GM18502 (cell line): ENCODE results near the gene SIAH3.

Experiments
- ATAC-seq: cut with Tn5 transposase; IDR thresholded peaks from one replicate; pipeline ENCODE4 v1.9.1; 2021; ENCODE audit warnings: mild to moderate bottlenecking; ENCODE audit not compliant: unreplicated experiment, poor library complexity

SIAH3 gene

DNA sequence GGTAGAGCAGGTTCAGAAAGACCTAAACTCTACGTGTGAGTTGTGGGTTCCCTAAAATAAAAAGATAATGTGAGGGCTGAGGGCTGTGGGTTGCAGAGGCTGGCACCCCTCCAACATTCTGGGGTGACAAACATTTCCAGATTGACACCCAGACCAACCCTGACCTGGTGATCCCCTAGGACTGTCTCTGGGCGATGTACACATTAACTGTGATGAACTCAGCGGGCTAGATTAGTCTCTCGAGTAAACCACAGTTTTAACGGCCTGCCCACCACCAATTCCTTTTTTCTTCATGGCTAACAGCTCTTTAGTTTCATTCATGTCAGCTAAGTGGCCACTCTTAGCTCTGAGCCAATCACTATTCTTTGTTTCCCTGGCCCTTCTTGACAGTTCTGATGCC, 24.8 kb downstream of the SIAH3 start:
- ATAC-seq: peak; percentile 69

DNA sequence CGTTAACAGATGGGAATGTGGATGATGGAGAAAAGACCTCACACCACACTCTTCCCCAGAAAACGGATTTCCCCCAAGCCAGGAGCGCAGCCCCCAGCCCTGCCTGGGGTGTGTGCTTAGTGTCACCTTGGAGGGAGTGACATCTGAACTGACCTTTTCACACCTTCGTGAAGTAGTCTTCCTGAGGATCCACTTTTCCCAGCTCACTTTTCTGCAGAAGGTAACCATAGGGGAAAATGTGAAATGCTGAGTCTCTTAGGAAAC, 26.2 kb downstream of the SIAH3 start:
- no peak for ATAC-seq

DNA sequence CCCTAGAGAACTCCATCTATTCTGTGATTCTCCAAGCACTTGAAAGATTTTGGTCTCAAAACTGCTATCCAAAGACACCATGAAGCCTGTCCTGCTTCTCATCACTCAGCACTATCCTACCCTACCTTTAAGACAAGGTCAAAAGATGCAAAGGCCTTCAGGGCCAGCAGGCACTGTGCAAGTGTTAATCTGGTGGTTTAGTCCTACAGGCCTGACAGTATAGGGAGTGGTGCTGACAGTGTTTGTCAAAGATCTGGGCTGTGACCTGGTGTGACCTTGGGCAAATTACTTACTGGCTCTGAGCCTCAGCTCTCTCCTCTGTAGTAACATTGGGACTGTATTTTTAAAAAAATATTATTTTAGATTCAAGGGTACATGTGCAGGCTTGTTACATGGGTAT, 28.0 kb downstream of the SIAH3 start:
- ATAC-seq: no peak

DNA sequence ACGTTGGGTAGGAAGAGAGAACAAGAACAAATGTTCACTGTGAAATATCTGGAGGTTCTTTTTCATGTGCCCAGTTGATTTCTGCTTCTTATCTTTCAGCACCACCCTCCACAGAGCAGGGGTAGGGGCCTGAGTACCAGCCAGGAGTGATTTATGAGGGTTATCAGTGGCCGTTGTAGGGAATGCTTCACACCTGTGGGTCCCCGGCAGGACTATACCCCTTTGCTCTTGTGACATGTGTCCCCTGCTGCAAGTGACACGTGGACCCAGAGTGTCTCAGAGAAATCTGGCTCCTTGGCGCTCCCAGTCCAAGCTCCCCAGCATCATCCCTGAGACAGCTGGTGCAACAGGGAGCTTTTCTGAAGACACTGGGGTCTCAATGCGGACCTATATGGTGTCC, 29.7 kb downstream of the SIAH3 start:
- no peak for ATAC-seq

DNA sequence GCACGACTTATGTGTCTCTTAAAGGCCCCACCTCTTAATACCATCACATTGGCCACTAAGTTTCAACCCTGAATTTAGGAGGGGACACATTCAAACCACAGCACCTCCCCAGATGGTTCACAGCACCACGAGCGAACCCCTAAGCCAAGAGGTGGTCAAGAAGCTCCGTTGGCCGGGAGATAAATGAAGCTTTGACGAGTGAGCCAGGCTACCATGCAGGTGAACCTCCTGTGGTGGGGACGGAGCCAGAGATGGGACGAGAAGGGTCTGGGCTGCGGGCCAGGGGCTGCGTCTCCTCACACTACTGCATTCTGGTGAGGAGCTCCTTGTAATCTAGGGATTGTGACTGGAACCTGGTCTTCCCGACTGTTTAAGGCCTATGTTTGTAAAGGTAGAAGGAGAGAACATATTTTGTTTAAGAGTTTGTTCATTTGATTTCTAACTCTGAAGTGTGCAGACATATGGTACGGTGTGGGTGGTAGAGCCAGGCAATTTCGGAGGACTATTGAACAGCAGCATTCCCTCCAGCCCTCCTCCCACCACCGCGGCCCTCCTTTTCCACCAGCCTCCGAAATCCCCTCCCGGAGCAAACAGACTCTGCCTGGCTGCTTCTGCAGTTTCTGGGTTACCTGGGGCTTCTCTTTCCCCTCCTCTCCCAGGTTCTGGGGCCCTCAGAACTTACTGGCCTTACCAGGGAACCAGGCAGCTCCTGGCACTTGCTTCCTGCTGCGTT, 31.3 kb downstream of the SIAH3 start:
- no peak for ATAC-seq

DNA sequence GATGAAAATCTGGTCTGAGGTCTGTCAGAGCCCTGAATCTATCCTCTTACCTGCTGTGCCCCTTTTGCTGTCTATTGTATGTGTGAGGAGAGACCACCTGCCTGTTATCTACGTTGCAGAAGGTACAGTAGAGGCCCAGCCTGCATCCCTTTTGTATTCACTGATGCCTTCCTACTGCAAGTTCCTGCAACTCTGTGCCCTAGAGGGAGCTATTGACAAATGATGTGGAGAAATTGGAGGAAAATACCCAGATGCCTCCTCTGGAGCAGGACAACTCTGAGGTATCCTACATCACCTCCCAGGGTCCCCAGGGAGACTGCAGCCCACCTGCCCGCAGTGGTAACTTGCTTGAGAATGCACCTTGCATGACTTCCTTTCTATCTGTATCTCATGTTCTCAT, 33.7 kb downstream of the SIAH3 start:
- ATAC-seq: no peak

DNA sequence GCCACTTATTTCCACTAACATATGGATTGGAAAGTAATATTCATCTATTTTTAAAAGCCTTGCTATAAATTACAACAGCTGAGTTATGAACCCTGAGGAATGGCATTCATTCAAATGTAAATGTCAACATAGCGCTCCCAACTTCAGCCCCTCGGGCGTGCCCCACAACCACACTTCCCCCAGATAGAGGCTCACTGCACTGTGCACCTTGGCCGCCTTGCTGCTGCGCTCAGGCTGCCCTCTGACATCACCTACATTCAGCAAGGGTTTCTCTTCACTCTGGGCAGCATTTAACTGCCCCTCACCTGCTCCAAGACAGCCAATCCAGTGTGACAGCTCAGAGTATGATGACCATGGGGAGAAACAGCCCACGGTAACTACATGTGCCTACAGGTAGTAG, 35.1 kb downstream of the SIAH3 start:
- no peak for ATAC-seq

DNA sequence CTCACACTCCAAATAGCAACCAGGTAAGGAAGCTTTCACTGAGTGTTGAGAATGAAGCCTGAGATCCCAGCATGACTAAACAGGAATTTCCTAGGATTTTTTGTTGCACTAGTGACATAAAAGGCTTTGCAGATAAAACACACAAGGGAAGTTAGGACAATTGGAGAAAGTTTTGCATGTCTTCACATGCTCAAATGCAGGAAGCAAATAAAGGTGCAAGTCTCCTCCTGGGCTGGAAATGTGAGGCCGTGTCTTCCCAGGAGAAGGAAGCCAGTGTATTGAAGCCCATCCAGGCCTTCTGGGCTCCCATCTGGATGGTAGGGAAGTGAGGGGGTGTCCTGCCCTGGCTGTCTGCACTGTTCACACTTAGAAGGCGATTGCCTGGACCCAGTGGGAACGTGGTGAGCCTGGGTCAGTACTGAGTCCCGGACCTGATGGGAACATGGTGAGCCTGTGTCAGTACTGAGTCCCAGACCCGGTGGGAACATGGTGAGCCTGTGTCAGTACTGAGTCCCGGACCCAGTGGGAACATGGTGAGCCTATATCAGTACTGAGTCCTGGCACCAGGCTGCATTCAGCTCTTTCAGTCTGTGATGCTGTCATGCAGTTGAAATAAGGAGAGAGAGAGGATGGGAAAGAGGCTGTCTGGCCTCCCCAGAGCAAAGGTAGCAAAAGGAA, 38.7 kb downstream of the SIAH3 start:
- ATAC-seq: no peak

DNA sequence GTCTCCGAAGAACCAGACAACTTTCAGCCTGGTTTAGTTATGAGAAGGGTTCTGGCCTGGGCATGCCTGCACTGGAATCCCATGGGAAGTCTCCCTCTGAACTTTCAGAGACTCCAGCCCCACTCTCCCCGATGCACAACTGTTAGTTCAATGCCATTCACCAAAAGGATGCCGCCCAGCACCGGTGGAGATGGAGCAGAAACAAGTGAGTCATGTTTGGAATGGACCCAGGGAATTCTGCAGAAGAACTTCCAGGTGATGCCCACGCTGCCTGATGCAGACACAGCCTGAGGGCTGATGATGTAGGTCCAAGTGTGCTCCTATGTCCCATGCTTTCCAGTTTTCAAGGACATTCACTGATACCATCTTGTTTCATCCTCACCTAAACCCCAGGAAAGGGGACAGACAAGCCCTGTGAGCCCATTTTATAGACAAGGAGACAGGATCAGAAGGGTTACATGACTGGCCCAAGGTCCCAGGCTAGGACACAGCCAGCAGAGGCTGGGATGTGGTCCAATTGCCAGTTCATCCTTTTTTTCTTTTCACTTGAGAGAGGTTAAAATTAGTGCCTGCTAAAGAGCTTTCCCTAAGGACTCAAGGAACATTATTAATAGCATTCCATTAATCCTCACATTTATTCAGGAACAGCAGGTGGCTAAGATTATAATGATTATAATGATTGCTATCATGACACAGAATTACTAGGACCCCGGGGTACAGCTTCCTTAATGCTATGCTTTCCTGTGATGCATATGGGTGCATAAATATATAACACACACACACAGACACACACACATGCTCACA, 39.5 kb downstream of the SIAH3 start:
- no peak for ATAC-seq

DNA sequence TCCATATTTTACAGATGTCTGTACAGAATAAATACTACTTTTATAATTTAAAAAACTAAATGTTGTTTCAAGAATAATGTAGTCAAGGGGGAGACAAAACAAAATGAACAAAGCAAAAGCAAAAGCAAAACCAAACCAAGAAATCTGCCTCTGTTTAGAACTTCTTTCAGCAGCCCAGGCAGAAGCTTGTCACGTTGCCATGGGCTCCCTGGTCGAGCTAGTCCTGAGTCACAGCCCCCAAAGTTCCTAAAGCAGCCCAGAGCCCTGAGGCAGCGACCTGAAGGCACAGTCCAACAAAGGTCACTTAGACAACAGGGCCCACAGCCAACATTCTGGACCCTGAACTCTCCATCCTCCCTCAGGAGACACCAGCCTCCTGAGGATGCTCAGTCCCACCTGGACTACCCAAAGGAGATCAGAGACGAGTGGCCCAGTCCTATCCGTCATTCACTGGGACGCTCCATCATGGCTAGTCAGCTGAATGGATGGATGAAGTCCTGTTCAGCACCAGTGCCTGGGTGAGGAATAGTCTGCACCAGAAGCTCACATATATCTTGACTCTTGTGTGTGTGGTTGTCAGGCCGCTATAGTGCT, 41.7 kb downstream of the SIAH3 start:
- no peak for ATAC-seq

DNA sequence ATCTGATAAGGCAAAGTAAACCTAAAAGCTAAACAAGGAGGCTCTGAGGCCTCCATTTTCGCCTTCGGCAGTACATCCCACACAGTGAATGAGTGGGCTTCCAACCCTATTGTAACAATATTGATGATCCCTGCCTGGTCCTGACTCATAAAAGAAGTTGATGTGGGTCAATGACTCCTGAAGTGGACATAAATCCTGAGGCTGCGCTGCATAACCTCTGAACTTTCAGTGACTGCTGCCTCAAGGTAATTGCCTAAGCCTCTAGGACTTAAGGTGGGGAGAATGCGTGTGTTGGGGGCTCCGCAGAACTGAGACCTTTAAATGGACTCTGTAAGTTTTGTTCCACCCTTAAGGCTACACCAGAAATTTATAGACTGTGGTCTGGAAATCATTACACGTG, 42.6 kb downstream of the SIAH3 start:
- no peak for ATAC-seq

DNA sequence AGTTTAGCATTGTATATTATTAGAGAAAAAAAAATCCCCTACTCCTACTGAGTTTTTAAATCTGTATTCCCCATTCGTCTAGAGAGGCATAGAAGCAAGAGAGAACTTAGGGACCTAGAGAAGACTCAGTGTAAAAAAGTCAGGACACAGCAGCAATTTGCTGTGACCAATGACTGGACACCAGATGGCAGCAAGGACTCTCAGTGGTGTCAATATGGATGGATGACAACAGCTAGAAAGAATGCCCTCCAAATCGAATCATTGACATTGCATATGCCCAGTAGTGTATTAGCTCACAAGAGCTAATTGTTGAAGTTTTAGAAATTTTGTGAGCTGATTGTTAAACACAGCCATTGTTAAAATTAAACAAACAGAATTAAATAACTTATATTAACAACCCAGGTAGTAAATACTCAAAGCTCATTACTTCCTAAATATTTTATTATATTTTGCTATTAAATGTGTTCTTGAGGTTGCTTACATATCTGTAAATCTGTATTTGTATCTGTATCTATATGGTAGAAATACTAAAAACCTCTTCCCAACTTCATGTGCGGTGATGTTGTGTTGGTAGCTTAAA, 43.9 kb downstream of the SIAH3 start:
- ATAC-seq: no peak

DNA sequence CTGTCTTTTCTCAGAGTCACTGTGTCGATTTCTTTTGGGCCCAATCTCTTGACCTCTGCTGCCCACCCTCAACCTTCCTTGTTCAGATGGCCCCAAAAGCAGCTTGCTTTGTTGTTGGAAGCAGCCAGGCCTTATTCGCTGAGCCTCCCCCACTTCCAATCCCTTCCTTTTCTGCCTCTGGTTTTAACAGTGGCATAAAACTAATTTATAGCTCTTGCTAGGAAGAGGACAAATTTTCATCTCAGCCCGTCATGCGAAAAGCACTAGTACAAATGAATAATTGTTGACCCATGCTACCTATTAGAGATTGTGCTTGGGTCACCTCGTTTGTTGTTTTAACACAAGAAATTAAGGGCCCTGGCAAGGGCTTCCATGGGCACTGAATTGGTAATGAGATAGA, 51.1 kb downstream of the SIAH3 start:
- ATAC-seq: no peak

DNA sequence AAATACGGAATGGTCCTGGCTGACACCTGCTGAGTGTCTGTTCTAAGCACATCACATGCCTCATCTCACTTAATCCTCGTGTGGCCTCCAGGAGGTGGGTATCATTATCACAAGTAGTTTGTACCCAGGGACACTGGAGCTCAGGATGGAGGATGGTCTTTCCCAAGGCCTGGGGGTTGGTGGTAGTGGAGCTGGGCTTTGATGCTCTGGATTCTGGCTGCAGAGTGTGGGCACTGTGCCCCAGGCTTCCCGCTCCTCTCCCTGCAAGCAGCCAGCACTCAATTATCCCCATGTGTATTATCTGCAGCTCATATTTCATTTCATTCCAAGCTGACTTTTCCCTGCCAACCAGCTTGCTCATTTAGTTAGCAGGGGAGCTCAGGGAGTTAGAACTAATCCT, 52.1 kb downstream of the SIAH3 start:
- ATAC-seq: no peak

DNA sequence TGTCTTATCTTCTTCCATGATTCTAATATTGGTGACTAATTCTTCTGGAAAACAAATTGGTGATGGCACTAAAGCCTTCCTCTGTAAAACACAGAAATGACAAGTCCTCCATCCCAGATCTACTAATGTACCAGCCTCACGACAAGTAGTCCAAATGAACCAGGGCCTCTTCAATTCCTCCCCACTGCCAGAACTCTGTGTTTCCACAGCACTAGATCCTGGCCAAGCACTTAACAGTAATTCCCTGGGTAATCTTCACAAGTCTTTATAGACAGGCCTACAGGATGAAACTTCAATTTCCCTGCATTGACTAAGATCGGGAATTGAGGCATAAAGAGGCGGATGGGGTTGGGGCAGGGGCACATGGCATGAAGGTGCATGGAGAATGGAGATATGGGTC, 52.7 kb downstream of the SIAH3 start:
- no peak for ATAC-seq

DNA sequence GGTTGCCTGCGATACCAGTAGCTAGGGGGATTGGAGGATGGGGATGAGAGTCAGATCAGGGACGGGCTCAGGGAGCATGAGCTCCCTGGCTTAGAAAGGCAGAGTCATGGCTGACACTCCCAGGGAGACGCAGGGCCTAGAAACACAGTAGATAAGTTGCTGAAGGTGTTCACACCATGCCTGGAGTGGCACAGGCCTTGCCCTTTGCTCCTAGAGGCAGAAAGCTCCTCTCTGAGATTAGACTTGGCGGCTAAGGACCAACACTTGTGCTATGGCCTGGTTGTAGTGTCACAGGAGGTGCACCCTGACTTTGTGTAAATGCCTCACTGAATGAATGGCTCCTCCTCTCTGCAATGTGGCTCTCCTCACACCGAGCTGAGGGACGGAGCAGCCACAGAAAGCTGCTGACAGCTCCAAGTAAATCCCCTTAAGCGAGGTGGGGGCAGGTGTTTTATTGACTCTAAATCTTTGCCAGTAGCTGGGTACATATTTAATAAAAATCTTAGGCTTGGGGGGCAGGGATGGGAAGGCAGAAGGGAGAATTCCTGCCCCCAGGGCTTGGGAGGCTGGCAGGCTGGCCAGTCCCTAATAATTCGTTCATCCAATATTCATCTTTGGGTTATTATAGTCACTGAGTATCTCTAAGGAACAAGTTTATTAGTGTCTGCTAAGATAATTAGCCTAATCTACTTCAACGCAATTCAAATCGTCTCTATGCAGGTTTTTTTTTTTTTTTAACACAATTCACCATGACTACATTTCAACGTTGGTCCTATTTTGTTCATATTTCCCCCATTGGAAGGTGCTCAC, 54.9 kb downstream of the SIAH3 start:
- ATAC-seq: no peak

DNA sequence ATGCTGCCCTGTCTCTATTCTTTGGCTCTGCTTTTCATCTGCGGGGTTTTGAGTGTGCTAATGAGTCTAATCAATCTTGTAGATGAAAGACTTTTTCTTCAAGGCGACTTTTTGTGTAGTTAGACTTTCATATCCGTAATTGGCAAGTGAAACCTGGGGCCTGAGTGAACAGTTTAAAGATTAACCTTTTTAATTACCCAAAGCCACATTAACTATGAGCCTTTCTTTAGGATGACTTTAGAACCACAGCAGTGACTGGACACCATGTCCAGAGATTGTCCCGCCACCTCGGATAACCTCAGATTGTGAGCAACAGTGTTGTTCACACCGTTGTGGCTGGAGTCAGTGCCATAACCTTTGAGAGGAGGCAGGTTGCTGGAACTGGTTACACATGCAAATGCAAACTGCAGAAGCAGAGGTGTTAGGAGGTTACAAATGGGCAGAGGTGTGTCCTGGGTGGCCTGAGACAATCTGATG, 58.7 kb downstream of the SIAH3 start:
- ATAC-seq: no peak

DNA sequence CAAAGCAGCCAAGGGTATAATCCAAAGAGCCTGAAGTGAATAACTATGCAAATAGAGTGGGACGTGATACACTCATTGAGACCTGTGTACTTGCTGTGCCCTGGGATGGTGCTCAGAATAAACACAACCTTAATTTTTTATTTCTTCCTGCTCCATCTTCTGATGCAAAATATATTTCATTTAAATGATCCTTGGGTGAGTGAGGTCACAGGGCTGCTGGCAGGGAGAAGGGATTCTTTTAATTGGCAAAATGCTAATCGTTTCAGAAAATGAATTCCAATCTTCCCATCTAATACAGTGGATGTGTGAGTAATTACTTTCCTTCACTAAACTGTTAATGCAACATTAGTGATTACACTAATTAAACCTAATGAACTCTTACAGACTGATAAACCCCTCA, 63.5 kb downstream of the SIAH3 start:
- no peak for ATAC-seq

DNA sequence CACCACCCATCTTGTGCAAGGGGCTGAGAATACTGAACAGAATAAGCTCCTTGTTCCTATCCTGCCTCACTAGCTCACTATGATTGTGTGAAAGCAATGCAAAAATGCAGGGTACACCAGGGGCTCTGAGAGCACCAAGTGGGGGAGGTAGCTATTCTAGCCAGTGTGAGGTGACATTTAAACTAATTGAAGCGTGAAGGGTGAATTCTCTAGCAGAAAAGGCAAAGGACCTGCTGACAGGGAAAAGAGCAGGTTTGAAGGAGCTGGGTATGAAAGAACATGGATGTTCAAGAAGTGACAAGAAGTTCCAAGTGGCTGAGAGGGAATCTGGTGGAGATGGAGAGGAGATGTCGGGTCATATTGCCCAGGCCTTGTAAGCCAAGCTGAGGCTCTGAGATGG, 64.2 kb downstream of the SIAH3 start:
- no peak for ATAC-seq

DNA sequence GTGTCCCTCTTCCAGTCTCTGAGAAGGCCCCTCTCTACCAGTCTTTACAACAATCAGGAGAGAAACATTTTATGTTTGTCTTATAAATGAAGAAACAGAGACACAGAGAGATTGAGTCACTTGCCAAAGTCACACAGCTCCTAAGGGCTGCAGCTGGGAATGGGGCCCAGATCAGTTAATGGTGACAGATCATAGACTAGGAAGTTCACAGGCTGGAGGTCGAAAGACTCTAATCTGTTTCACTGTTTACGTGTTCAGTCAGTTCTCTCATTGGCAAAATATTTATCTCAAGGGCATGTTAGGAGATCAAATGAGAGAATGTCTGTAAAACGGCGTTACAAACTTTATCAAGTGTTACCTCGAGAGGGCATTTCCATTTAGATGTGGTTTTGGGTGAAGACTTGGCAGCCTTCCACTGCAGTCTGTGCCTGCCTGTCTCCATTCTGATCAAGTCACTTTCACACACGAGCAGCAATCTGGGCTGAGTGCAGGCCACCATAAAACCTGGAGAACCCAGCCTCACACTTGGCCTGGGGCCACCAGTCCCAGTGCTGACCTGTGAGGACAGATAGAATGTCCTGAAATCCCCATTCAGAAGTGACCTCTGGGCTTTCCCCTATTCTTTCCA, 65.1 kb downstream of the SIAH3 start:
- no peak for ATAC-seq
